IMR-90 (cell line): ENCODE data around the gene MYLK4. TPM values are rescaled to one million over a fixed set of nuclear protein-coding genes. Genes with fewer than 3 reads are reported as not detected.

Experiments used
- CTCF ChIP-seq: conservative IDR thresholded peaks from 2 replicates; pipeline ENCODE4 v1.5.1; 2012; ENCODE audit warnings: mild to moderate bottlenecking, low read depth, low read length, improper control_type of control experiment
- polyA plus RNA-seq, 3 experiments: library from polyadenylated mRNA; depleted of rRNA; stranded (reverse); fragments of >200 nt; gene quantifications; 2 replicates each; pipeline ENCODE4 v1.2.3, GENCODE V29; 2012; ENCODE audit warnings: low replicate concordance in 1 of 3
- total RNA-seq: library from RNA; depleted of rRNA; stranded (reverse); fragments of >200 nt; gene quantifications from 2 replicates; pipeline ENCODE4 v1.2.3, GENCODE V29; 2012

Gene MYLK4
- total and polyA plus RNA-seq, 2 of the 4 experiments (the other 2 are of a cell fraction) = under 0.01 to 0.07 TPM

DNA sequence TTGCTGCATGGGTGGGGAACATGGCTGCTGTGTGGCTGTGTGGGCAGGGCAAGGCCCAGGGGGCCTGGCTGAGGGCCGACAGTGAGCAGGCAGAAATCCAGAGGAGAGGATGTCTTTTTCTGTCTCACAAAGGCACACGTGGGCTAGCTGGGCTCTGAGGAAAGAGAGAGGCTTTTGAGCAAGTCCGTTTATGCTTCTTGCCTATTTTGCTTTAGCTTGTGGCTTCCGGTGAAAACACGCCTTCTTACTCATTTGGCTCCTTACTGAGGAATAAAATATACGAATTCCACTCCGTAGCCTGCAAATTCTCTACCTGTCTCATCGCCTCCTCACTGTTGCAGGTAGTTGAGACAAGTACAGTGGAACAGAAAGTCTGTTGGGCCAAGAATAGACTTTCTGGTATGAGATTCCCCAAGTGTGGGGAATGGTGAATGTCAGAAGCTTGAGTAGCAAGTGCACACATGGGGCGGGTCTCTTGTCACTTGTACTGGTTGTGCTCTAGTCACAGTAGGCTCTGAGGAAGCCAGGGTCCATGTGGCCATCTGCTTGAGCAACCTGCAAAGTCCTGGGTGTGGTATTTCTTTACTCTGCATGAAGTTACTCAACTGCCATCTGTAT is 42.9 kb upstream of the MYLK4 start (continued):
- TF ChIP-seq CTCF = no peak
